Mesendoderm (in vitro differentiated cells): ENCODE measurements around the gene ADORA2B.

Experiments used
- DNase-seq: peaks from one replicate; pipeline ENCODE4 v3.0.0; 2013
- H2AK5ac ChIP-seq: 2 replicates; pipeline ENCODE4 v1.6.1; 2013; ENCODE audit warnings: low read length, inconsistent platforms
- H2BK120ac ChIP-seq: 2 replicates; pipeline ENCODE4 v1.6.1; 2013; ENCODE audit warnings: low read depth, mild to moderate bottlenecking, low read length, moderate library complexity, mixed read lengths
- H2BK15ac ChIP-seq: replicated peaks from 2 replicates; pipeline ENCODE4 v1.6.1; 2013; ENCODE audit warnings: low read depth, mild to moderate bottlenecking, moderate library complexity
- H2BK5ac ChIP-seq: 2 replicates; pipeline ENCODE4 v1.6.1; 2013; ENCODE audit warnings: low read length, inconsistent platforms
- H3K18ac ChIP-seq: 2 replicates; pipeline ENCODE4 v1.6.1; 2013; ENCODE audit warnings: mild to moderate bottlenecking, low read length, mixed read lengths
- H3K23ac ChIP-seq: one replicate; pipeline ENCODE4 v1.6.1; 2013; ENCODE audit warnings: low read length
- H3K27ac ChIP-seq: 2 replicates; pipeline ENCODE4 v1.5.1; 2013; ENCODE audit warnings: low read depth, mild to moderate bottlenecking, inconsistent platforms, low read length, moderate library complexity
- H3K27me3 ChIP-seq: 2 replicates; pipeline ENCODE4 v1.6.1; 2013; ENCODE audit warnings: low read length, control low read depth, mild to moderate bottlenecking, inconsistent platforms; ENCODE audit not compliant: insufficient read depth, poor library complexity
- H3K36me3 ChIP-seq: 2 replicates; pipeline ENCODE4 v1.6.1; 2013; ENCODE audit warnings: low read length, inconsistent platforms; ENCODE audit not compliant: control insufficient read depth, insufficient read depth
- H3K4ac ChIP-seq: one replicate; pipeline ENCODE4 v1.6.1; 2013; ENCODE audit warnings: low read depth, mild to moderate bottlenecking, low read length, moderate library complexity
- H3K4me1 ChIP-seq: 2 replicates; pipeline ENCODE4 v1.6.1; 2013; ENCODE audit warnings: low read depth, low read length, inconsistent platforms; ENCODE audit not compliant: control insufficient read depth
- H3K4me2 ChIP-seq: 2 replicates; pipeline ENCODE4 v1.6.1; 2013; ENCODE audit warnings: low read length
- H3K4me3 ChIP-seq: 2 replicates; pipeline ENCODE4 v1.5.1; 2013; ENCODE audit warnings: mild to moderate bottlenecking, low read length
- H3K56ac ChIP-seq: one replicate; pipeline ENCODE4 v1.6.1; 2013; ENCODE audit warnings: low read length
- H3K79me1 ChIP-seq: 2 replicates; pipeline ENCODE4 v1.6.1; 2013; ENCODE audit warnings: low read length, inconsistent platforms
- H3K79me2 ChIP-seq: 2 replicates; pipeline ENCODE4 v1.6.1; 2013; ENCODE audit warnings: mild to moderate bottlenecking, low read length; ENCODE audit not compliant: control insufficient read depth, insufficient read depth
- H3K9ac ChIP-seq: 2 replicates; pipeline ENCODE4 v1.6.1; 2013; ENCODE audit warnings: low read length, inconsistent platforms
- H4K5ac ChIP-seq: one replicate; pipeline ENCODE4 v1.6.1; 2013; ENCODE audit warnings: low read length
- H4K8ac ChIP-seq: one replicate; pipeline ENCODE4 v1.6.1; 2013; ENCODE audit warnings: low read depth, mild to moderate bottlenecking, control low read depth, low read length, moderate library complexity
- WGBS: extraction: QIAGEN DNeasy Blood & Tissue Kit; methylation state at CpG from one replicate; pipeline ENCODE4 v1.1.7; 2013; ENCODE audit warnings: low lambda C conversion rate, missing lambda C conversion rate; ENCODE audit not compliant: insufficient coverage; ENCODE audit errors: extremely low coverage; 5-methylcytosine and 5-hydroxymethylcytosine counted together

ADORA2B gene

DNA sequence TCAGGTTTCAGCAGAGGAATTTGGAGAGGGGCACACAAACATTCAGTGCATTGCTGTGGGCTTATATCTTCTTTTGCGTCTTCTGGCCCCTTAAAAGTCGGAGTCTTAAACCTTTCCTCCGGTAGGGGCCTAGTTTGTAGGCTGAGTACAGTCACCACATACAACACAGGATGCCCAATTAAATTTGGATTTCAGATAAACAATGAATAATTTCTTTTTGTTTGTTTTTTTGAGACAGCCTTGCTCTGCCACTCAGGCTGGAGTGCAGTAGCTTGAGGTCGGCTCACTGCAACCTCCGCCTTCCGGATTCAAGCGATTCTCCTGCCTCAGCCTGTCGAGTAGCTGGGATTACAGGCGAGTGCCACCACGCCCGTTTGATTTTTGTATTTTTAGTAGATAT, 26.7 kb upstream of the ADORA2B start:
- H3K27me3 ChIP-seq = no peaks in the 10 kb centered on the region
- no CpG with 5 or more reads among the region's 11 CpGs for WGBS
- H3K56ac ChIP-seq = no peak overlapping the region
- H3K4me1 ChIP-seq = no peaks in the 10 kb centered on the region
- no peak overlapping the region for H2BK120ac ChIP-seq
- H4K8ac ChIP-seq = no peak overlapping the region
- no peak overlapping the region for H3K4me3 ChIP-seq
- no peak overlapping the region for H3K4ac ChIP-seq
- no peak overlapping the region for H2BK5ac ChIP-seq
- H3K18ac ChIP-seq = no peak overlapping the region
- no peak for DNase-seq
- H3K79me2 ChIP-seq = no peaks in the 10 kb centered on the region
- H3K23ac ChIP-seq = no peak overlapping the region
- H2AK5ac ChIP-seq = no peak overlapping the region
- H4K5ac ChIP-seq = no peak overlapping the region
- H3K27ac ChIP-seq = no peak overlapping the region
- no peaks in the 10 kb centered on the region for H3K79me1 ChIP-seq
- no peaks in the 10 kb centered on the region for H3K36me3 ChIP-seq
- no peak overlapping the region for H3K9ac ChIP-seq
- H2BK15ac ChIP-seq = no peak overlapping the region
- no peak overlapping the region for H3K4me2 ChIP-seq

DNA sequence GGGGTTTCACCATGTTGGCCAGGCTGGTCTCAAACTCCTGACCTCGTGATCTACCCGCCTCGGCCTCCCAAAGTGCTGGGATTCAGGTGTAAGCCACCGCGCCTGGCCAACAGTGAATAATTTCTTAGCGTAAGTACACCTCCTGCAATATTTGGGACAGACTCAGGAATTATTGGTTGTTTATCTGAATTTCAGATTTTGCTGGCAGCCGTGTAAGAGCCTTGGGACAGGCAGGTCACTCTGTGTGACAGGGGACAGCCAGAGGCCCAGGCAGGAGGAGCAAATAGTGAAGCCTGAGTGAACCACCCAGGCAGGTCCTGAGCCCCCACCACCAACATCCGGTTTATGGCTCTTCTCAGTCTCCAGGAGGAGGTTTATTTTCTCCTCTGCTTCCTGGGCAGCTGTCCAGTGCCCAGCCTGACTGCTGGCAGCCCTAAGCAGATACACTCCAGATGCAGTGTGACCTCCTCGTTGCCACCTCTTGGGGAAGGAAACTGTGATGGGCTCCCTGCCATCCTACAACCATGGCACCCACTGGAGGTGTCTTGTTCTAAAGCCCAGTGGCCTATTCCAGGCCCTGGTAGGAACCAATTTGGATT, 26.2 kb upstream of the ADORA2B start:
- Histone ChIP-seq H2BK120ac (no peak overlapping the region), H4K5ac (no peak overlapping the region), H3K79me1 (no peaks in the 10 kb centered on the region), H3K4me3 (no peak overlapping the region), H2AK5ac (no peak overlapping the region), H3K23ac (no peak overlapping the region), H4K8ac (no peak overlapping the region), H3K36me3 (no peaks in the 10 kb centered on the region), H2BK5ac (no peak overlapping the region), H3K4me2 (no peak overlapping the region), H3K27ac (no peak overlapping the region), H3K9ac (no peak overlapping the region), H3K18ac (no peak overlapping the region), H3K4me1 (no peaks in the 10 kb centered on the region), H3K4ac (no peak overlapping the region), H2BK15ac (no peak overlapping the region), H3K56ac (no peak overlapping the region), H3K79me2 (no peaks in the 10 kb centered on the region), H3K27me3 (no peaks in the 10 kb centered on the region)
- no peak for DNase-seq
- no CpG with 5 or more reads among the region's 9 CpGs for WGBS

DNA sequence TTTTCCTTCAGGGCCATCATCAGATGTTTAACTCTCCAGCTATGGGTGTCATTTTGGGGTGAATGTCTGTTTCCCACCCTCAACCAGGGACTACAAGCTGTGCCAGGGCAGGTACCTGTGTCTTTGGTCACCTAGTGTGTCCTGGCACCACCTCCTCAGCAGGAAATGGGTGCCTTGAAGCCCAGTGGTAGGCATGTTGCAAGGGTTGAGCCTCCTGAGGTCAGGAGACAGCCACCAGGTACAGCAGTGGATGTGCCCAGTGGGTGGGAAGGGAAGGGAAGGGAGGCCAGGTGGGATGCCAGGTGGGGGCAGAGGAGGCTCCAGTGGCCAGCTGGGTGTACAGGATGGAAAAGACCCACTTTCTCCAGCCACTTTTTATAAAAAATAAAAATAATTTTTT, 25.5 kb upstream of the ADORA2B start:
- H3K36me3 ChIP-seq = no peaks in the 10 kb centered on the region
- no peak overlapping the region for H3K56ac ChIP-seq
- H2BK120ac ChIP-seq = no peak overlapping the region
- no peak overlapping the region for H3K4me2 ChIP-seq
- no peak for DNase-seq
- H4K8ac ChIP-seq = no peak overlapping the region
- H3K79me1 ChIP-seq = no peaks in the 10 kb centered on the region
- no peak overlapping the region for H3K18ac ChIP-seq
- no peak overlapping the region for H3K4ac ChIP-seq
- no peaks in the 10 kb centered on the region for H3K4me1 ChIP-seq
- no peak overlapping the region for H3K9ac ChIP-seq
- no peak overlapping the region for H3K4me3 ChIP-seq
- H2AK5ac ChIP-seq = no peak overlapping the region
- no peaks in the 10 kb centered on the region for H3K27me3 ChIP-seq
- H3K79me2 ChIP-seq = no peaks in the 10 kb centered on the region
- no peak overlapping the region for H3K27ac ChIP-seq
- H4K5ac ChIP-seq = no peak overlapping the region
- no peak overlapping the region for H2BK5ac ChIP-seq
- no peak overlapping the region for H2BK15ac ChIP-seq
- no peak overlapping the region for H3K23ac ChIP-seq

DNA sequence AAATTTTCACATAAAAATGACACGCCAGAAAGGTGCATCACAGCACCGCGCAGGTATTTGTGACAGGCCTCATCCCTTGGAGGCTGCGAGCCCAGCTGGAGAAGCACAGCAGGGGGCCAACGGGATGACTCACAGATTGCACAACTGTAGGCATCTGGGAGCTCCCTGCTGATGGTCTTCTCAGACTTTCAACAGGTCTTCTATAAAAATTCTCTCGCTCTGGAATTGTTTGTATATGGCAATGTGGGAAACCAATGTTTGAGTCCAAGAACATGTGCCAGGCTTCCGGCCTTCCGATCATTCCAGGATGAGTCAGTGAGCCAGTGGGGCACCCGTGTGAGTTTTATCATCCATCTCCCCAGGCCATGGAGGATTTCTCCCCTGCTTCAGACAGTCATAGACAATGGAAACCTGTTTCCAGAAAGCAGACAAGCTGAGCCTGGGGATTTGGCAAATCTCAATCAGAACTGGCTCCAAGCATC, 24.1 kb upstream of the ADORA2B start:
- H3K4me2 ChIP-seq = no peak overlapping the region
- H2BK15ac ChIP-seq = no peak overlapping the region
- H3K79me1 ChIP-seq = no peaks in the 10 kb centered on the region
- no peak overlapping the region for H3K4me3 ChIP-seq
- no peak overlapping the region for H3K9ac ChIP-seq
- peak; percentile 30 for DNase-seq
- no peak overlapping the region for H4K8ac ChIP-seq
- H3K79me2 ChIP-seq = no peaks in the 10 kb centered on the region
- no peak overlapping the region for H2AK5ac ChIP-seq
- H3K27ac ChIP-seq = no peak overlapping the region
- no peak overlapping the region for H2BK120ac ChIP-seq
- H4K5ac ChIP-seq = no peak overlapping the region
- WGBS = no CpG with 5 or more reads among the region's 9 CpGs
- H3K27me3 ChIP-seq = no peaks in the 10 kb centered on the region
- no peak overlapping the region for H3K56ac ChIP-seq
- no peak overlapping the region for H3K18ac ChIP-seq
- H3K4ac ChIP-seq = no peak overlapping the region
- no peaks in the 10 kb centered on the region for H3K4me1 ChIP-seq
- no peak overlapping the region for H3K23ac ChIP-seq
- H3K36me3 ChIP-seq = no peaks in the 10 kb centered on the region
- no peak overlapping the region for H2BK5ac ChIP-seq

DNA sequence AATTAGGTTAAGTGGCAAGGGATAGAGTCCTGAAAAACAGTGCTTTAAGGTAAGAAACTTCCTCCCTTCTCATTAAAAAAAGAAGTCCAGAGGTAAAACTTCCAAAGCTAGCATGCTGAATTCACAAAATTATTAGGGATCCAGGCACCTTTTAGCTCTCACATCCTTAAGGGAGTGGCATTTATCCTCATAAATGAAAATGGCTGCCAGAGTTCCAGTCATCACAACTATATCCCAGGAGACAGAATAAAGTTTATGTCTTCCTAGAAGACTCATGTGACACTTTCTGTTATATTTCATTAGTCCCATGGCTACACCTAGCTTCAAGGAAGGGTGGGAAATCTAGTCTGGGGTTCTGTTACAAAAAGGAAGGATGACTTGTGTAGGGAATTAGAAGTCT, 23.3 kb upstream of the ADORA2B start:
- no peak overlapping the region for H2BK5ac ChIP-seq
- H3K9ac ChIP-seq = no peak overlapping the region
- no peak overlapping the region for H3K4me2 ChIP-seq
- no peak overlapping the region for H3K23ac ChIP-seq
- no peak for DNase-seq
- H3K27ac ChIP-seq = no peak overlapping the region
- no peak overlapping the region for H2BK15ac ChIP-seq
- no peak overlapping the region for H3K4ac ChIP-seq
- H3K56ac ChIP-seq = no peak overlapping the region
- no peaks in the 10 kb centered on the region for H3K36me3 ChIP-seq
- H2AK5ac ChIP-seq = no peak overlapping the region
- no peaks in the 10 kb centered on the region for H3K4me1 ChIP-seq
- no peak overlapping the region for H2BK120ac ChIP-seq
- H4K5ac ChIP-seq = no peak overlapping the region
- H3K27me3 ChIP-seq = no peaks in the 10 kb centered on the region
- no peaks in the 10 kb centered on the region for H3K79me1 ChIP-seq
- H4K8ac ChIP-seq = no peak overlapping the region
- H3K18ac ChIP-seq = no peak overlapping the region
- no peak overlapping the region for H3K4me3 ChIP-seq
- no peaks in the 10 kb centered on the region for H3K79me2 ChIP-seq

DNA sequence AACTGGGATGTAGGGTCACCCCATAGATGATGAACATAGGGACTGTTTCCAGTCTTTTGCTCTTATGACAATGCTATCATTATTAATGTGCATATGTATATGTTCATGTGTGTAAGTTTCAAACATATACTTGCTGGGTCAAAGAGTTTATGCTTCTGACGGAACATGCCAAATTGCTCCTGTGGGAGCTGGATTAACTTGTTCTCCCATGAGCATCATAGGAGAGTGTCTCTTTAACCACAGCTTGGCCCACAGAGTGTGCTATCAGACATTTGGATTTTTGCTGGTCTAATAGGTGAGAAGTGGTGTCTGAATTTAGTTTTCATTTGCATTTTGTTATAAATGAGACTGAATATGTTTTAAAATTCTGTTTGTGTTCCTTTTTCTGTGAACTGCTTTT, 22.3 kb upstream of the ADORA2B start:
- Histone ChIP-seq H4K5ac (no peak overlapping the region), H3K27ac (no peak overlapping the region), H3K4me2 (no peak overlapping the region), H2BK120ac (no peak overlapping the region), H2AK5ac (no peak overlapping the region), H4K8ac (no peak overlapping the region), H2BK5ac (no peak overlapping the region), H3K56ac (no peak overlapping the region), H3K79me2 (no peaks in the 10 kb centered on the region), H3K23ac (no peak overlapping the region), H3K18ac (no peak overlapping the region), H3K9ac (no peak overlapping the region), H3K4me1 (no peaks in the 10 kb centered on the region), H3K4me3 (no peak overlapping the region), H3K79me1 (no peaks in the 10 kb centered on the region), H2BK15ac (no peak overlapping the region), H3K27me3 (no peaks in the 10 kb centered on the region), H3K4ac (no peak overlapping the region), H3K36me3 (no peaks in the 10 kb centered on the region)
- WGBS = no CpG with 5 or more reads among the region's 1 CpG
- no peak for DNase-seq
